Measurements from ENCODE around the gene DCC. TPM values are rescaled to one million over a fixed set of nuclear protein-coding genes. Genes with fewer than 3 reads are reported as not detected.

The DCC gene
- total and polyA plus RNA-seq, 2 donors (not counting 1 experiment from before 2014, with no cell fraction given) = not detected

GRCh38 chr18:53224128-53224778 is 884.3 kb downstream of the DCC start:
- Histone ChIP-seq H3K27me3 (replicated peaks in 1 of 4; ENCODE audit: control extremely low read depth in 1 of 4, control insufficient read depth in 3 of 4, insufficient read depth in 4 of 4, low read length in 3 of 4) (no peaks in the 10 kb centered on the region), H3K4me1 (ENCODE audit: control insufficient read depth in 2 of 2, insufficient read depth in 2 of 2, low read length in 2 of 2) (no peaks in the 10 kb centered on the region), H3K4me2 (replicated peaks; ENCODE audit: low read depth, low read length, poor library complexity, severe bottlenecking) (no peak overlapping the region), H3K9me3 (ENCODE audit: control extremely low read depth in 1 of 3, control insufficient read depth in 2 of 3, insufficient read depth in 1 of 3, low read length in 2 of 3) (no peaks in the 10 kb centered on the region), H3K4me3 (ENCODE audit: control extremely low read depth in 1 of 5, extremely low read depth in 1 of 5, insufficient read depth in 1 of 5, low read depth in 2 of 5, low read length in 4 of 5) (no peak overlapping the region), H4K20me1 (ENCODE audit: control insufficient read depth, insufficient read depth, low read length, poor library complexity, severe bottlenecking) (no peaks in the 10 kb centered on the region), H2AFZ (ENCODE audit: insufficient read depth, low read depth, low read length, poor library complexity, severe bottlenecking) (no peak overlapping the region), H3K36me3 (replicated peaks in 1 of 2; ENCODE audit: control extremely low read depth in 1 of 2, control insufficient read depth in 1 of 2, extremely low read depth in 1 of 2, insufficient read depth in 2 of 2, low read length in 1 of 2) (no peaks in the 10 kb centered on the region), H3K27ac (ENCODE audit: low read length in 2 of 2) (no peak overlapping the region), H3K79me2 (ENCODE audit: control insufficient read depth, insufficient read depth, low read length) (no peaks in the 10 kb centered on the region), H3K9ac (ENCODE audit: low read length) (no peak overlapping the region)
- intact Hi-C loops (cut with micrococcal nuclease) = no loop called here
- ChIA-PET POLR2A (no interaction called here), CTCF (no interaction called here)
- Mint-ChIP-seq H3K9me3 (ENCODE audit: insufficient read depth) (no peaks in the 10 kb centered on the region), H3K4me1 (no peaks in the 10 kb centered on the region), H3K27ac (no peak overlapping the region), H3K27me3 (no peaks in the 10 kb centered on the region), H3K4me3 (no peak overlapping the region)
- 81% methylated on average over 5 of the region's 6 CpGs for WGBS (ENCODE audit: insufficient coverage)
- TF ChIP-seq EZH2 (IDR thresholded peaks at IDR 0.05; ENCODE audit: borderline replicate concordance, insufficient read depth, low read depth, low read length, poor library complexity, severe bottlenecking) = no peak
- ATAC-seq (ENCODE audit: low read depth) (no peak), DNase-seq (no peak)

- Histone ChIP-seq H2AFZ (ENCODE audit: insufficient read depth, low read depth, low read length, poor library complexity, severe bottlenecking) (no peak overlapping the region), H3K9me3 (ENCODE audit: control extremely low read depth in 1 of 3, control insufficient read depth in 2 of 3, insufficient read depth in 1 of 3, low read length in 2 of 3) (no peaks in the 10 kb centered on the region), H3K4me3 (ENCODE audit: control extremely low read depth in 1 of 5, extremely low read depth in 1 of 5, insufficient read depth in 1 of 5, low read depth in 2 of 5, low read length in 4 of 5) (no peak overlapping the region), H3K4me2 (replicated peaks; ENCODE audit: low read depth, low read length, poor library complexity, severe bottlenecking) (no peak overlapping the region), H3K27ac (ENCODE audit: low read length in 2 of 2) (no peak overlapping the region), H4K20me1 (ENCODE audit: control insufficient read depth, insufficient read depth, low read length, poor library complexity, severe bottlenecking) (no peaks in the 10 kb centered on the region), H3K4me1 (ENCODE audit: control insufficient read depth in 2 of 2, insufficient read depth in 2 of 2, low read length in 2 of 2) (no peaks in the 10 kb centered on the region), H3K27me3 (replicated peaks in 1 of 4; ENCODE audit: control extremely low read depth in 1 of 4, control insufficient read depth in 3 of 4, insufficient read depth in 4 of 4, low read length in 3 of 4) (no peaks in the 10 kb centered on the region), H3K79me2 (ENCODE audit: control insufficient read depth, insufficient read depth, low read length) (no peaks in the 10 kb centered on the region), H3K36me3 (replicated peaks in 1 of 2; ENCODE audit: control extremely low read depth in 1 of 2, control insufficient read depth in 1 of 2, extremely low read depth in 1 of 2, insufficient read depth in 2 of 2, low read length in 1 of 2) (no peaks in the 10 kb centered on the region), H3K9ac (ENCODE audit: low read length) (no peak overlapping the region)
- Mint-ChIP-seq H3K4me3 (no peak overlapping the region), H3K27me3 (no peaks in the 10 kb centered on the region), H3K9me3 (ENCODE audit: insufficient read depth) (no peaks in the 10 kb centered on the region), H3K27ac (no peak overlapping the region), H3K4me1 (no peaks in the 10 kb centered on the region)
- ATAC-seq (ENCODE audit: low read depth) = no peak
- DNase-seq = no peak
- intact Hi-C loops (cut with micrococcal nuclease) = no loop called here
- WGBS (ENCODE audit: insufficient coverage) = 90% methylated on average over 3 of the region's 3 CpGs
- POLR2A ChIA-PET = no interaction called here
- CTCF ChIA-PET = no interaction called here
- TF ChIP-seq EZH2 (IDR thresholded peaks at IDR 0.05; ENCODE audit: borderline replicate concordance, insufficient read depth, low read depth, low read length, poor library complexity, severe bottlenecking) (no peak), CTCF (IDR thresholded peaks at IDR 0.05) (no peak)
These were observed 885.7 kb downstream of the DCC start for GRCh38 chr18:53225567-53226325.

All from B cell (primary cell).